Measurements from ENCODE around the gene FAM124A. TPM values are rescaled to one million over a fixed set of nuclear protein-coding genes. Genes with fewer than 3 reads are reported as not detected.

The FAM124A gene
- total and polyA plus RNA-seq, 7 experiments from 2014 or later, result 0.12 to 0.85 TPM; not detected in 5

GRCh38 chr13:51202477-51203046 lies 19.6 kb upstream of the FAM124A start:
- Mint-ChIP-seq H3K27me3 (peaks cover 13 to 27% (median 20%) of the 10 kb centered on the region in 5 donors), H3K27ac (no peak overlapping the region), H3K9me3 (peaks cover 0 to 12% (median 4%) of the 10 kb centered on the region in 11 donors), H3K36me3 (peaks cover 0 to 4% (median 0%) of the 10 kb centered on the region in 5 donors), H3K4me1 (peaks cover 0 to 10% (median 0%) of the 10 kb centered on the region in 7 donors), H3K4me3 (no peak overlapping the region)
- POLR2A ChIA-PET, result no interaction called here
- no peak for DNase-seq
- no peak for ATAC-seq
- no peak overlapping the region for H3K27ac ChIP-seq (ENCODE audit: low read depth, low read length)
- H3K27me3 ChIP-seq (ENCODE audit: control insufficient read depth in 2 of 2, insufficient read depth in 2 of 2, low read length in 2 of 2), result no peaks in the 10 kb centered on the region
- H3K36me3 ChIP-seq (ENCODE audit: control insufficient read depth in 2 of 3, insufficient read depth in 3 of 3, low read length in 3 of 3), result no peaks in the 10 kb centered on the region
- no peak overlapping the region for H3K4me3 ChIP-seq (ENCODE audit: low read length)
- intact Hi-C loops (cut with micrococcal nuclease), result no loop called here
- no peaks in the 10 kb centered on the region for H3K4me1 ChIP-seq (ENCODE audit: control insufficient read depth in 2 of 2, insufficient read depth in 2 of 2, low read length in 2 of 2)
- no peaks in the 10 kb centered on the region for H3K9me3 ChIP-seq (ENCODE audit: control insufficient read depth in 2 of 3, low read length in 3 of 3)
- CTCF ChIA-PET, result no interaction called here

DNA sequence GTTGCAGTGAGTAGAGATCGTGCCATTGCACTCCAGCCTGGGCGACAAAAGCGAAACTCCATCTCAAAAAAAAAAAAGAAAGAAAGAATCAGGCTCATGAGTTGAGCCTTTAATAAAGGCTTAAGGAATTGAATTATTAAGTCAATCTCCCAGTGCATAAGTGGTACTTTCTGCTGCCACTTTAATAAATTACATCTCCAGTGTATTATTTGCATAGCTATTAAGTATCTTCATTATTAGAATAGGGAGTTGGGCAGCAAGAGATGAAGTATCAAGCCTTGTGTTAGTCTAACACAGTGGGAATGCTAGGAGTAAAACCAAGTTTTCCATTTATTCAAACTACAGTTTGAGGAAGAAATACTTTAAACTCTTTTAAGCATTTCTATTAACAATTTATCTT lies 15.6 kb upstream of the FAM124A start:
- intact Hi-C loops (cut with micrococcal nuclease), result no loop called here
- H3K4me1 Mint-ChIP-seq, result peaks cover 0 to 10% (median 0%) of the 10 kb centered on the region in 7 donors
- Histone ChIP-seq H3K27ac (ENCODE audit: low read depth, low read length) (no peak overlapping the region), H3K4me1 (ENCODE audit: control insufficient read depth in 2 of 2, insufficient read depth in 2 of 2, low read length in 2 of 2) (no peaks in the 10 kb centered on the region), H3K27me3 (ENCODE audit: control insufficient read depth in 2 of 2, insufficient read depth in 2 of 2, low read length in 2 of 2) (no peaks in the 10 kb centered on the region), H3K4me3 (ENCODE audit: low read length) (no peak overlapping the region), H3K36me3 (ENCODE audit: control insufficient read depth in 2 of 3, insufficient read depth in 3 of 3, low read length in 3 of 3) (no peaks in the 10 kb centered on the region), H3K9me3 (ENCODE audit: control insufficient read depth in 2 of 3, low read length in 3 of 3) (no peaks in the 10 kb centered on the region)
- ChIA-PET CTCF (interaction anchor here (0.6 kb wide), 1 partner anchor 1323 kb away, joined by 4 read pairs; no protein-coding TSS in a partner anchor), POLR2A (no interaction called here)
- H3K27me3 Mint-ChIP-seq, result peaks cover 38 to 46% (median 42%) of the 10 kb centered on the region in 5 donors
- DNase-seq, result no peak
- H3K36me3 Mint-ChIP-seq, result no peaks in the 10 kb centered on the region
- no peak overlapping the region for H3K27ac Mint-ChIP-seq
- no peak overlapping the region for H3K4me3 Mint-ChIP-seq
- ATAC-seq, result no peak
- H3K9me3 Mint-ChIP-seq, result peaks cover 0 to 1% (median 0%) of the 10 kb centered on the region in 11 donors

GRCh38 chr13:51207881-51208280 lies 14.3 kb upstream of the FAM124A start:
- ChIA-PET CTCF (no interaction called here), POLR2A (no interaction called here)
- Histone ChIP-seq H3K9me3 (ENCODE audit: control insufficient read depth in 2 of 3, low read length in 3 of 3) (no peaks in the 10 kb centered on the region), H3K27me3 (ENCODE audit: control insufficient read depth in 2 of 2, insufficient read depth in 2 of 2, low read length in 2 of 2) (no peaks in the 10 kb centered on the region), H3K36me3 (ENCODE audit: control insufficient read depth in 2 of 3, insufficient read depth in 3 of 3, low read length in 3 of 3) (no peaks in the 10 kb centered on the region), H3K4me3 (ENCODE audit: low read length) (no peak overlapping the region), H3K4me1 (ENCODE audit: control insufficient read depth in 2 of 2, insufficient read depth in 2 of 2, low read length in 2 of 2) (no peaks in the 10 kb centered on the region), H3K27ac (ENCODE audit: low read depth, low read length) (no peak overlapping the region)
- Mint-ChIP-seq H3K27me3 (peaks cover 47 to 54% (median 48%) of the 10 kb centered on the region in 5 donors), H3K36me3 (no peaks in the 10 kb centered on the region), H3K4me1 (peaks cover 0 to 8% (median 0%) of the 10 kb centered on the region in 7 donors), H3K9me3 (no peaks in the 10 kb centered on the region), H3K4me3 (no peak overlapping the region), H3K27ac (no peak overlapping the region)
- DNase-seq (no peak), ATAC-seq (no peak)
- intact Hi-C loops (cut with micrococcal nuclease), result no loop called here

DNA sequence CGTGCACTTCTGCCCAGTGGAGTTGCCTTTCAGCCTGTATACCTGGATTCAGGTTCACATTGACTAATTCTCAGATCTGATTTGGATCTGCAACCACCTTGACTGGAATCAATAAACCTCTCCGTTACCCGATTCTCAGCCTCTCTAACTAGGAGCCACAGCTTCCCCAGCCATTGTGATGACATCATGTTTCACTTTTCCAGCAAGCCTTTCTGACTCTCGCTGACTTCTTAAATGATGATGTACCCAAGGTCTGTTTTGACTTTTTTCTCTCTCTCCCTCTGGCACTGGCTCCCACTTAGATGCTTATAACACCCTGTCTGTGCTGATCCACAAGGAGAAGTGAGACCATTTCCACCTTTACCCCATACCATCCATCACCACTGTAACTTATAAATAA lies 13.5 kb upstream of the FAM124A start:
- Mint-ChIP-seq H3K9me3 (no peaks in the 10 kb centered on the region), H3K36me3 (no peaks in the 10 kb centered on the region), H3K27ac (no peak overlapping the region), H3K27me3 (peaks cover 45 to 62% (median 48%) of the 10 kb centered on the region in 5 donors), H3K4me1 (peaks cover 0 to under 1% (median 0%) of the 10 kb centered on the region in 7 donors), H3K4me3 (no peak overlapping the region)
- H3K36me3 ChIP-seq (ENCODE audit: control insufficient read depth in 2 of 3, insufficient read depth in 3 of 3, low read length in 3 of 3), result no peaks in the 10 kb centered on the region
- intact Hi-C loops (cut with micrococcal nuclease), result no loop called here
- ChIA-PET POLR2A (no interaction called here), CTCF (no interaction called here)
- H3K27ac ChIP-seq (ENCODE audit: low read depth, low read length), result no peak overlapping the region
- no peak for ATAC-seq
- no peak for DNase-seq
- H3K27me3 ChIP-seq (ENCODE audit: control insufficient read depth in 2 of 2, insufficient read depth in 2 of 2, low read length in 2 of 2), result no peaks in the 10 kb centered on the region
- no peaks in the 10 kb centered on the region for H3K4me1 ChIP-seq (ENCODE audit: control insufficient read depth in 2 of 2, insufficient read depth in 2 of 2, low read length in 2 of 2)
- H3K9me3 ChIP-seq (ENCODE audit: control insufficient read depth in 2 of 3, low read length in 3 of 3), result no peaks in the 10 kb centered on the region
- no peak overlapping the region for H3K4me3 ChIP-seq (ENCODE audit: low read length)

- Mint-ChIP-seq H3K4me1 (no peaks in the 10 kb centered on the region), H3K9me3 (no peaks in the 10 kb centered on the region), H3K27me3 (peaks cover 49 to 57% (median 54%) of the 10 kb centered on the region in 5 donors), H3K4me3 (no peak overlapping the region), H3K36me3 (no peaks in the 10 kb centered on the region), H3K27ac (no peak overlapping the region)
- Histone ChIP-seq H3K4me1 (ENCODE audit: control insufficient read depth in 2 of 2, insufficient read depth in 2 of 2, low read length in 2 of 2) (no peaks in the 10 kb centered on the region), H3K27me3 (ENCODE audit: control insufficient read depth in 2 of 2, insufficient read depth in 2 of 2, low read length in 2 of 2) (no peaks in the 10 kb centered on the region), H3K36me3 (ENCODE audit: control insufficient read depth in 2 of 3, insufficient read depth in 3 of 3, low read length in 3 of 3) (no peaks in the 10 kb centered on the region), H3K27ac (ENCODE audit: low read depth, low read length) (no peak overlapping the region), H3K4me3 (ENCODE audit: low read length) (no peak overlapping the region), H3K9me3 (ENCODE audit: control insufficient read depth in 2 of 3, low read length in 3 of 3) (no peaks in the 10 kb centered on the region)
- ATAC-seq, result no peak
- DNase-seq, result no peak
- intact Hi-C loops (cut with micrococcal nuclease), result no loop called here
- CTCF ChIA-PET, result no interaction called here
- POLR2A ChIA-PET, result no interaction called here
These were observed 10.3 kb upstream of the FAM124A start for GRCh38 chr13:51211910-51212309.

GRCh38 chr13:51212758-51213157 lies 9.4 kb upstream of the FAM124A start:
- H3K4me1 ChIP-seq (ENCODE audit: control insufficient read depth in 2 of 2, insufficient read depth in 2 of 2, low read length in 2 of 2), result no peaks in the 10 kb centered on the region
- no peak overlapping the region for H3K27ac ChIP-seq (ENCODE audit: low read depth, low read length)
- no peak overlapping the region for H3K27ac Mint-ChIP-seq
- H3K9me3 Mint-ChIP-seq, result no peaks in the 10 kb centered on the region
- no peaks in the 10 kb centered on the region for H3K4me1 Mint-ChIP-seq
- DNase-seq (no peak), ATAC-seq (no peak)
- intact Hi-C loops (cut with micrococcal nuclease), result no loop called here
- H3K27me3 ChIP-seq (ENCODE audit: control insufficient read depth in 2 of 2, insufficient read depth in 2 of 2, low read length in 2 of 2), result no peaks in the 10 kb centered on the region
- H3K9me3 ChIP-seq (ENCODE audit: control insufficient read depth in 2 of 3, low read length in 3 of 3), result no peaks in the 10 kb centered on the region
- no peaks in the 10 kb centered on the region for H3K36me3 ChIP-seq (ENCODE audit: control insufficient read depth in 2 of 3, insufficient read depth in 3 of 3, low read length in 3 of 3)
- CTCF ChIA-PET, result no interaction called here
- H3K27me3 Mint-ChIP-seq, result peaks cover 47 to 63% (median 61%) of the 10 kb centered on the region in 5 donors
- peaks cover 0 to 5% (median 0%) of the 10 kb centered on the region in 5 donors for H3K36me3 Mint-ChIP-seq
- no peak overlapping the region for H3K4me3 Mint-ChIP-seq
- POLR2A ChIA-PET, result no interaction called here
- no peak overlapping the region for H3K4me3 ChIP-seq (ENCODE audit: low read length)

- H3K36me3 Mint-ChIP-seq, result peaks cover 0 to 5% (median 0%) of the 10 kb centered on the region in 5 donors
- DNase-seq (no peak), ATAC-seq (no peak)
- Histone ChIP-seq H3K27ac (ENCODE audit: low read depth, low read length) (no peak overlapping the region), H3K27me3 (ENCODE audit: control insufficient read depth in 2 of 2, insufficient read depth in 2 of 2, low read length in 2 of 2) (no peaks in the 10 kb centered on the region), H3K4me3 (ENCODE audit: low read length) (no peak overlapping the region), H3K36me3 (ENCODE audit: control insufficient read depth in 2 of 3, insufficient read depth in 3 of 3, low read length in 3 of 3) (no peaks in the 10 kb centered on the region), H3K4me1 (ENCODE audit: control insufficient read depth in 2 of 2, insufficient read depth in 2 of 2, low read length in 2 of 2) (no peaks in the 10 kb centered on the region), H3K9me3 (ENCODE audit: control insufficient read depth in 2 of 3, low read length in 3 of 3) (no peaks in the 10 kb centered on the region)
- peaks cover 42 to 68% (median 63%) of the 10 kb centered on the region in 5 donors for H3K27me3 Mint-ChIP-seq
- H3K27ac Mint-ChIP-seq, result no peak overlapping the region
- H3K4me3 Mint-ChIP-seq, result no peak overlapping the region
- no peaks in the 10 kb centered on the region for H3K4me1 Mint-ChIP-seq
- POLR2A ChIA-PET, result no interaction called here
- H3K9me3 Mint-ChIP-seq, result no peaks in the 10 kb centered on the region
- intact Hi-C loops (cut with micrococcal nuclease), result no loop called here
- CTCF ChIA-PET, result no interaction called here
These were observed 8.9 kb upstream of the FAM124A start for GRCh38 chr13:51213173-51213728.
